Endothelial cell of umbilical vein (primary cell): Measurements from ENCODE around the gene TPD52L2.

ENCODE experiments used
- CTCF ChIP-seq, 2 donors: IDR thresholded peaks; 1 replicate in 1 of 2; 2 replicates in 1 of 2; pipeline ENCODE4 v1.5.1; 2011; ENCODE audit warnings: low read length in 2 of 2, mild to moderate bottlenecking in 2 of 2, moderate library complexity in 2 of 2, control low read depth in 1 of 2, inconsistent platforms in 1 of 2, low read depth in 1 of 2; ENCODE audit not compliant: insufficient read depth in 1 of 2; ENCODE audit errors: extremely low read depth in 1 of 2
- EZH2 ChIP-seq: IDR thresholded peaks from 2 replicates; pipeline ENCODE4 v1.6.1; 2012; ENCODE audit warnings: borderline replicate concordance, low read depth, mild to moderate bottlenecking, moderate library complexity, low read length, inconsistent platforms; ENCODE audit not compliant: severe bottlenecking
- POLR2A ChIP-seq: IDR thresholded peaks from 2 replicates; pipeline ENCODE4 v1.6.1; 2012; ENCODE audit warnings: low read depth, mild to moderate bottlenecking, control low read depth, low read length

DNA sequence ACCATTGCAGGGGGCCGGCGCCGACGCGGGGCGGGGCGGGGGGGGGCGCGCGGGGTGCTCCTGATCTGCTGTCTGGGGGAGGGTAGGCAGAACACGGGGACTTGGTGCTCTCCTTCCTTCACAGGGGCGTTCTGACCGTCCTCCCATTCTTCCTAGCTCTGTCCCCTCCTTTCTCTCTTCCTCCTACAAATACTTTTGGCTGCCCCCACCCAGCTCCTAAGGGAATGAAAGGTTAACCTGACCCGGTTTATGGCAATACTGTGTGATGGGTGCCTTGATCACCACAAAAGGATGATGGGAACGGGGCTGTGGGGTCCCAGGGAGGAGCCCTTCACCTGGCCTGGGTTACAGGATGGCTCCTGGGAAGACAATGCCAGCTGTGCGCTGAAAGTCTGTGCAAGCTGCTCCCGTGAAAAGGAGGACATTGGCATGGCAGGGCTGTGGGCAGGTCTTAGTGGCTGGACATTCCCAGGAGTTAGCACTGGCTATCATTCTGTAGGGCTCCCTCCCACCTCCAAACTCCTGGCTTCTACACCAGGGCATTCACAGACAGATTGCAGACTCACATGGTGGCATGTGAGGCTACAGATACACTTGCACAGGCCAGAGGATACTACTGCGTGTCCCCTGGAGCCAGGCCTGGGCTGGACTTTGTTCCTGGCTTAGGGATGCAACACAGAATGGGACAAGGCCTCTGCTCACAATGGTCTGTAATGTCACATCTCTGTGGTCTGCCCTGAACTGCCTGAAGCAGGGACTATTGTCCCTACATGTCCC is 1.9 kb upstream of the TPD52L2 start:
- TF ChIP-seq CTCF (IDR thresholded peaks at IDR 0.05; ENCODE audit: extremely low read depth in 1 of 2, insufficient read depth in 1 of 2, low read depth in 1 of 2, low read length in 2 of 2) (no peak), POLR2A (no peak), EZH2 (no peak)
